Head of caudate nucleus (tissue), 42 donors: ENCODE data around the gene SHISA9.

Source experiments
- DNase-seq, 42 donors: peaks; one replicate each; pipeline versions ENCODE4 v3.0.0 to v3.0.0-alpha.2; 2020 to 2021; ENCODE audit warnings: mixed read lengths in 7 of 42
- intact Hi-C: fragments of 100-400 bp; cut with DNase I; formaldehyde crosslinking; loops from one replicate; pipeline ENCODE4 v1.15.0; 2022

The SHISA9 gene

GRCh38 chr16:13099822-13100221 is 198.4 kb downstream of the SHISA9 start:
- intact Hi-C loops: no loop called here

GRCh38 chr16:13100970-13101369 is 199.6 kb downstream of the SHISA9 start:
- DNase-seq: no peak
- intact Hi-C loops: no loop called here

More at GRCh38 chr16:13099822-13100221, 198.4 kb downstream of the SHISA9 start:
- DNase-seq: no peak

- intact Hi-C loops: no loop called here
- DNase-seq: no peak
Observed at GRCh38 chr16:13101828-13102227, 200.4 kb downstream of the SHISA9 start.

GRCh38 chr16:13102401-13102800 is 201.0 kb downstream of the SHISA9 start:
- intact Hi-C loops: no loop called here

GRCh38 chr16:13103831-13104530 is 202.6 kb downstream of the SHISA9 start:
- DNase-seq: no peak
- intact Hi-C loops: no loop called here

More at GRCh38 chr16:13102401-13102800, 201.0 kb downstream of the SHISA9 start:
- DNase-seq: no peak

- no peak for DNase-seq
- intact Hi-C loops: no loop called here
Observed at GRCh38 chr16:13104772-13105171, 203.4 kb downstream of the SHISA9 start.

- no peak for DNase-seq
Observed at GRCh38 chr16:13105427-13105826, 204.0 kb downstream of the SHISA9 start.

GRCh38 chr16:13106464-13106863 is 205.1 kb downstream of the SHISA9 start:
- intact Hi-C loops: no loop called here
- no peak for DNase-seq

More at GRCh38 chr16:13105427-13105826, 204.0 kb downstream of the SHISA9 start:
- intact Hi-C loops: no loop called here

GRCh38 chr16:13108126-13108525 is 206.7 kb downstream of the SHISA9 start:
- intact Hi-C loops: no loop called here
- no peak for DNase-seq

- DNase-seq: no peak
- intact Hi-C loops: no loop called here
Observed at GRCh38 chr16:13109171-13109570, 207.8 kb downstream of the SHISA9 start.

GRCh38 chr16:13110124-13110796 is 208.9 kb downstream of the SHISA9 start:
- intact Hi-C loops: no loop called here
- DNase-seq: peak in 19 of 42 donors; percentile 7 to 56 (median 15)

GRCh38 chr16:13111747-13112146 is 210.3 kb downstream of the SHISA9 start:
- intact Hi-C loops: no loop called here
- DNase-seq: no peak

- DNase-seq: no peak
- intact Hi-C loops: no loop called here
Observed at GRCh38 chr16:13113741-13114140, 212.3 kb downstream of the SHISA9 start.

GRCh38 chr16:13118091-13118490 is 216.7 kb downstream of the SHISA9 start:
- no peak for DNase-seq
- intact Hi-C loops: no loop called here

- no peak for DNase-seq
- intact Hi-C loops: no loop called here
Observed at GRCh38 chr16:13120091-13120490, 218.7 kb downstream of the SHISA9 start.

GRCh38 chr16:13120557-13120956 is 219.2 kb downstream of the SHISA9 start:
- peak in 1 of 42 donors; percentile 4 for DNase-seq
- intact Hi-C loops: no loop called here

GRCh38 chr16:13123991-13124390 is 222.6 kb downstream of the SHISA9 start:
- DNase-seq: no peak
- intact Hi-C loops: no loop called here

GRCh38 chr16:13127144-13127543 is 225.7 kb downstream of the SHISA9 start:
- intact Hi-C loops: no loop called here
- no peak for DNase-seq

GRCh38 chr16:13130586-13130985 is 229.2 kb downstream of the SHISA9 start:
- no peak for DNase-seq
- intact Hi-C loops: no loop called here

GRCh38 chr16:13134836-13135235 is 233.4 kb downstream of the SHISA9 start:
- no peak for DNase-seq
- intact Hi-C loops: no loop called here

- DNase-seq: no peak
- intact Hi-C loops: no loop called here
Observed at GRCh38 chr16:13136901-13137300, 235.5 kb downstream of the SHISA9 start.
